H1 (cell line): ENCODE data around the gene PRRC2C. TPM values are rescaled to one million over a fixed set of nuclear protein-coding genes. Genes with fewer than 3 reads are reported as not detected.

ENCODE experiments used
- CTCF ChIA-PET: fragments of 300-600 bp; sonication (Branson Sonifier 250); formaldehyde crosslinking; loops from one replicate; lab custom pipeline; 2021; ENCODE audit not compliant: partially characterized antibody; lab: Charles Lee
- POLR2A ChIA-PET: fragments of 300-600 bp; sonication (Branson Sonifier 250); formaldehyde crosslinking; loops from one replicate; lab custom pipeline; 2021; ENCODE audit warnings: inconsistent platforms; ENCODE audit not compliant: partially characterized antibody; lab: Charles Lee
- DNase-seq, 2 experiments: peaks; one replicate each; pipeline versions ENCODE4 v3.0.0 to v3.0.0-alpha.2; 2010 to 2022; ENCODE audit warnings: low spot score in 2 of 2, low read depth in 1 of 2, mixed read lengths in 1 of 2
- FAIRE-seq: peaks from 2 replicates; lab custom pipeline; 2011; peaks lifted over from hg19 to GRCh38; lab: Jason Lieb, UNC
- H2AFZ ChIP-seq: 2 replicates; pipeline ENCODE4 v1.8.1; 2012; ENCODE audit warnings: low read length, inconsistent platforms
- H2AK5ac ChIP-seq: 2 replicates; pipeline ENCODE4 v1.6.1; 2013; ENCODE audit warnings: low read depth, low read length
- H2BK120ac ChIP-seq: replicated peaks from 2 replicates; pipeline ENCODE3; 2013; ENCODE audit warnings: low read depth, low read length, inconsistent platforms
- H2BK12ac ChIP-seq: 2 replicates; pipeline ENCODE4 v1.6.1; 2013; ENCODE audit warnings: low read depth, low read length
- H2BK15ac ChIP-seq: 2 replicates; pipeline ENCODE4 v1.6.1; 2013; ENCODE audit warnings: low read length
- H2BK20ac ChIP-seq: 2 replicates; pipeline ENCODE4 v1.6.1; 2013; ENCODE audit warnings: low read length
- H2BK5ac ChIP-seq: 2 replicates; pipeline ENCODE4 v1.6.1; 2013; ENCODE audit warnings: low read depth, low read length
- H3K14ac ChIP-seq: 2 replicates; pipeline ENCODE4 v1.6.1; 2013; ENCODE audit warnings: inconsistent platforms; ENCODE audit not compliant: insufficient read length
- H3K18ac ChIP-seq: 2 replicates; pipeline ENCODE4 v1.6.1; 2013; ENCODE audit warnings: low read length; ENCODE audit errors: extremely low read depth
- H3K23ac ChIP-seq: 2 replicates; pipeline ENCODE4 v1.6.1; 2013; ENCODE audit warnings: inconsistent platforms; ENCODE audit not compliant: insufficient read length
- H3K23me2 ChIP-seq: 2 replicates; pipeline ENCODE4 v1.6.1; 2013; ENCODE audit warnings: low read depth, low read length
- H3K27ac ChIP-seq: 2 replicates; pipeline ENCODE4 v1.6.1; 2011; ENCODE audit warnings: low read depth, low read length, inconsistent platforms
- H3K27me3 ChIP-seq, 4 experiments: replicated peaks in 1 of 4; 1 replicate in 1 of 4; 2 replicates in 3 of 4; pipeline versions ENCODE4 v1.6.1 to v1.8.1; 2011 to 2013; ENCODE audit warnings: low read length in 3 of 4, mild to moderate bottlenecking in 3 of 4, inconsistent platforms in 2 of 4, mixed read lengths in 2 of 4, moderate library complexity in 1 of 4; ENCODE audit not compliant: control insufficient read depth in 3 of 4, insufficient read depth in 3 of 4; ENCODE audit errors: extremely low read depth in 1 of 4
- H3K36me3 ChIP-seq, 4 experiments: 2 replicates each; pipeline versions ENCODE4 v1.6.1 to v1.8.1; 2011 to 2013; ENCODE audit warnings: mild to moderate bottlenecking in 4 of 4, low read length in 3 of 4, moderate library complexity in 2 of 4, control low read depth in 1 of 4, inconsistent platforms in 1 of 4; ENCODE audit not compliant: insufficient read depth in 4 of 4, control insufficient read depth in 2 of 4
- H3K4ac ChIP-seq: replicated peaks from 2 replicates; pipeline ENCODE3; 2013; ENCODE audit warnings: low read length, low read depth, mixed read lengths, inconsistent platforms; ENCODE audit not compliant: insufficient read length
- H3K4me1 ChIP-seq, 4 experiments: replicated peaks in 1 of 4; 1 replicate in 1 of 4; 2 replicates in 3 of 4; pipeline versions ENCODE4 v1.6.1 to v1.8.1; 2011 to 2013; ENCODE audit warnings: low read length in 3 of 4, inconsistent platforms in 2 of 4, mixed read lengths in 1 of 4; ENCODE audit not compliant: insufficient read depth in 4 of 4, control insufficient read depth in 3 of 4
- H3K4me2 ChIP-seq, 2 experiments: 2 replicates each; pipeline versions ENCODE4 v1.6.1 to v1.8.1; 2011 to 2013; ENCODE audit warnings: low read depth in 2 of 2, low read length in 2 of 2, control low read depth in 1 of 2, inconsistent platforms in 1 of 2, mild to moderate bottlenecking in 1 of 2; ENCODE audit not compliant: insufficient read depth in 1 of 2
- H3K4me3 ChIP-seq, 4 experiments: fragments of 200-600, 300-600 bp in 1 of 4; sonication (generic), shearing (Covaris generic), sonication (Bioruptor Twin) in 1 of 4; 2 replicates each; pipeline versions ENCODE4 v1.5.1 to v1.8.1; 2011 to 2016; ENCODE audit warnings: low read length in 4 of 4, low read depth in 3 of 4, control low read depth in 2 of 4, inconsistent platforms in 2 of 4, mild to moderate bottlenecking in 2 of 4, mixed read lengths in 1 of 4, moderate library complexity in 1 of 4; ENCODE audit not compliant: insufficient read depth in 2 of 4; ENCODE audit errors: extremely low read depth in 1 of 4
- H3K56ac ChIP-seq: replicated peaks from 2 replicates; pipeline ENCODE3; 2013; ENCODE audit warnings: low read depth, mild to moderate bottlenecking, mixed read lengths, low read length, inconsistent platforms; ENCODE audit not compliant: insufficient read length
- H3K79me1 ChIP-seq: 2 replicates; pipeline ENCODE4 v1.6.1; 2013; ENCODE audit warnings: low read depth, low read length, control low read depth
- H3K79me2 ChIP-seq, 2 experiments: 2 replicates each; pipeline versions ENCODE4 v1.6.1 to v1.8.1; 2012 to 2013; ENCODE audit warnings: low read length in 2 of 2, mild to moderate bottlenecking in 2 of 2, inconsistent platforms in 1 of 2; ENCODE audit not compliant: insufficient read depth in 2 of 2, control insufficient read depth in 1 of 2
- H3K9ac ChIP-seq, 4 experiments: replicated peaks in 1 of 4; 1 replicate in 1 of 4; 2 replicates in 3 of 4; pipeline versions ENCODE4 v1.6.1 to v1.8.1; 2011 to 2013; ENCODE audit warnings: low read depth in 3 of 4, low read length in 3 of 4, control low read depth in 2 of 4, mild to moderate bottlenecking in 2 of 4, moderate library complexity in 2 of 4, inconsistent platforms in 1 of 4; ENCODE audit errors: extremely low read depth in 1 of 4
- H3K9me3 ChIP-seq, 2 experiments: 2 replicates each; pipeline versions ENCODE4 v1.6.1 to v1.8.1; 2012 to 2013; ENCODE audit warnings: mild to moderate bottlenecking in 2 of 2, moderate library complexity in 2 of 2, control low read depth in 1 of 2, inconsistent platforms in 1 of 2, low read depth in 1 of 2, low read length in 1 of 2, mixed read lengths in 1 of 2; ENCODE audit not compliant: insufficient read depth in 2 of 2
- H4K20me1 ChIP-seq, 2 experiments: replicated peaks in 1 of 2; 2 replicates each; pipeline versions ENCODE3 to v1.8.1; 2011 to 2013; ENCODE audit warnings: inconsistent platforms in 2 of 2, low read length in 2 of 2, mild to moderate bottlenecking in 1 of 2; ENCODE audit not compliant: insufficient read depth in 2 of 2, control insufficient read depth in 1 of 2
- H4K5ac ChIP-seq: 2 replicates; pipeline ENCODE4 v1.6.1; 2013; ENCODE audit warnings: low read length, low read depth, mixed read lengths, inconsistent platforms; ENCODE audit not compliant: insufficient read length
- H4K8ac ChIP-seq: 2 replicates; pipeline ENCODE4 v1.8.0; 2013; ENCODE audit warnings: mild to moderate bottlenecking, moderate library complexity, low read length, inconsistent platforms; ENCODE audit not compliant: insufficient read depth; ENCODE audit errors: extremely low read depth
- H4K91ac ChIP-seq: replicated peaks from 2 replicates; pipeline ENCODE3; 2013; ENCODE audit warnings: low read length, mixed read lengths, inconsistent platforms; ENCODE audit not compliant: insufficient read length
- BRCA1 ChIP-seq: IDR thresholded peaks from 2 replicates; pipeline ENCODE4 v1.6.1; 2012; ENCODE audit warnings: low read depth, low read length, improper control_type of control experiment
- CTBP2 ChIP-seq: IDR thresholded peaks from 2 replicates; pipeline ENCODE4 v1.7.0; 2011; ENCODE audit warnings: borderline replicate concordance, mild to moderate bottlenecking, moderate library complexity, mixed read lengths, low read length; ENCODE audit not compliant: insufficient read depth, insufficient read length
- EP300 ChIP-seq, 2 experiments: IDR thresholded peaks; 1 replicate in 1 of 2; 2 replicates in 1 of 2; pipeline ENCODE4 v1.6.1; 2011 to 2012; ENCODE audit warnings: low read depth in 2 of 2, low read length in 2 of 2, mild to moderate bottlenecking in 2 of 2, borderline replicate concordance in 1 of 2, inconsistent platforms in 1 of 2, moderate library complexity in 1 of 2
- KDM4A ChIP-seq: IDR thresholded peaks from one replicate; pipeline ENCODE4 v1.7.1; 2012; ENCODE audit warnings: low read depth, mild to moderate bottlenecking, moderate library complexity, low read length, inconsistent platforms; ENCODE audit not compliant: severe bottlenecking
- NRF1 ChIP-seq: IDR thresholded peaks from 2 replicates; pipeline ENCODE4 v1.6.1; 2011; ENCODE audit warnings: mild to moderate bottlenecking, low read depth, low read length, improper control_type of control experiment
- RFX5 ChIP-seq: IDR thresholded peaks from 2 replicates; pipeline ENCODE4 v1.6.1; 2011; ENCODE audit warnings: low read depth, low read length, improper control_type of control experiment, borderline replicate concordance
- SAP30 ChIP-seq: fragments of 300-600 bp; sonication (generic); IDR thresholded peaks from 2 replicates; pipeline ENCODE4 v1.7.1; 2012; ENCODE audit warnings: low read length, moderate library complexity, mild to moderate bottlenecking, inconsistent platforms; ENCODE audit not compliant: insufficient read depth, insufficient replicate concordance
- SP2 ChIP-seq: IDR thresholded peaks from 2 replicates; pipeline ENCODE4 v1.6.1; 2012; ENCODE audit warnings: mild to moderate bottlenecking, low read length, inconsistent platforms
- SP4 ChIP-seq: IDR thresholded peaks from 2 replicates; pipeline ENCODE4 v1.6.1; 2012; ENCODE audit warnings: low read length, inconsistent platforms
- SUZ12 ChIP-seq: fragments of 200-600 bp; sonication (generic); IDR thresholded peaks from 2 replicates; pipeline ENCODE4 v1.6.1; 2012; ENCODE audit warnings: mild to moderate bottlenecking, inconsistent platforms, low read length, moderate library complexity, mixed read lengths
- TEAD4 ChIP-seq: IDR thresholded peaks from 2 replicates; pipeline ENCODE4 v1.6.1; 2012; ENCODE audit warnings: low read depth, low read length, inconsistent platforms, mixed read lengths
- YY1 ChIP-seq: IDR thresholded peaks from 2 replicates; pipeline ENCODE4 v1.6.1; 2011; ENCODE audit warnings: low read depth, mild to moderate bottlenecking, low read length
- WGBS, 2 experiments: shearing (Covaris generic) in 1 of 2; methylation state at CpG; one replicate each; pipeline versions ENCODE4 v1.1.6 to v1.1.7; 2013 to 2015; ENCODE audit warnings: low lambda C conversion rate in 2 of 2, mixed read lengths in 2 of 2, inconsistent platforms in 1 of 2, low coverage in 1 of 2, missing lambda C conversion rate in 1 of 2; ENCODE audit not compliant: insufficient replicate concordance in 2 of 2, insufficient coverage in 1 of 2, insufficient read length in 1 of 2; ENCODE audit errors: extremely low coverage in 1 of 2, missing lambda C conversion rate in 1 of 2; 5-methylcytosine and 5-hydroxymethylcytosine counted together
- polyA plus RNA-seq, 7 experiments: library from polyadenylated mRNA; depleted of rRNA in 3 of 7; stranded (reverse) in 5 of 7; unstranded in 2 of 7; fragments of >200 nt in 5 of 7; fragments of 200-250 nt in 2 of 7; gene quantifications; 1 replicate in 5 of 7; 2 replicates in 1 of 7; 4 replicates in 1 of 7; pipeline versions ENCODE4 v1.2.1 to v1.2.3, GENCODE V29; 2011 to 2013; ENCODE audit warnings: missing spikeins in 2 of 7, mixed read lengths in 2 of 7
- total RNA-seq: library from RNA; stranded (reverse); fragmentation: NEBNext Ultra II Directional; extraction: Animal tissue kit (Norgen Biotek cat#: 25700); gene quantifications from 2 replicates; pipeline ENCODE4 v1.2.1, GENCODE V29; 2021
- TF ChIP-seq, protein P1 (sequence below): IDR thresholded peaks from 2 replicates; pipeline ENCODE4 v1.6.1; 2011; ENCODE audit warnings: low read length, improper control_type of control experiment

Gene PRRC2C
- total and polyA plus RNA-seq, 2 of the 8 experiments (the other 6 are each of a cell fraction or from before 2014, with no cell fraction given) = 125 to 264 TPM

- Histone ChIP-seq H3K18ac (no peak overlapping the region), H3K4me3 (no peak overlapping the region), H3K79me1 (no peaks in the 10 kb centered on the region), H3K27me3 (no peaks in the 10 kb centered on the region), H2BK15ac (no peak overlapping the region), H2BK20ac (no peak overlapping the region), H4K5ac (no peak overlapping the region), H3K14ac (no peak overlapping the region), H4K20me1 (no peaks in the 10 kb centered on the region), H3K4me1 (no peaks in the 10 kb centered on the region), H3K23ac (no peak overlapping the region), H3K23me2 (no peaks in the 10 kb centered on the region), H3K4ac (no peak overlapping the region), H2BK5ac (no peak overlapping the region), H3K79me2 (no peaks in the 10 kb centered on the region), H4K91ac (no peak overlapping the region), H3K9me3 (no peaks in the 10 kb centered on the region), H3K36me3 (peaks cover 0 to 15% (median 8%) of the 10 kb centered on the region in 4 experiments; a peak in 6 of 8 replicates), H3K56ac (no peak overlapping the region), H2BK120ac (no peak overlapping the region), H3K4me2 (no peak overlapping the region), H2BK12ac (no peak overlapping the region), H2AFZ (no peak overlapping the region), H3K9ac (no peak overlapping the region), H3K27ac (no peak overlapping the region), H4K8ac (no peak overlapping the region), H2AK5ac (no peak overlapping the region)
- whole genome bisulfite sequencing, 2 experiments = 84% methylated on average over 1 of the region's 1 CpG; no CpG with 5 or more reads in 1 of the 2 experiments
- ChIA-PET CTCF (interaction anchor here (0.5 to 1.9 kb wide), 5 partner anchors 12 to 167 kb away, joined by 3 to 6 read pairs (median 3); no protein-coding TSS in a partner anchor), POLR2A (interaction anchor here (1.2 to 3.3 kb wide), 3 partner anchors 12 to 112 kb away, joined by 3 to 10 read pairs (median 5); partner anchors contain the start of gene PRRC2C)
- FAIRE-seq (no peak), DNase-seq (no peak)
- TF ChIP-seq SUZ12 (no peak), CTBP2 (no peak), EP300 (IDR thresholded peaks at IDR 0.05; ENCODE audit: borderline replicate concordance in 1 of 2, low read depth in 2 of 2, low read length in 2 of 2) (no peak), RFX5 (no peak), YY1 (no peak), NRF1 (no peak), KDM4A (no peak), SAP30 (no peak), SP2 (no peak), BRCA1 (no peak), SP4 (no peak), TEAD4 (no peak)
- TF ChIP-seq, protein P1, sequence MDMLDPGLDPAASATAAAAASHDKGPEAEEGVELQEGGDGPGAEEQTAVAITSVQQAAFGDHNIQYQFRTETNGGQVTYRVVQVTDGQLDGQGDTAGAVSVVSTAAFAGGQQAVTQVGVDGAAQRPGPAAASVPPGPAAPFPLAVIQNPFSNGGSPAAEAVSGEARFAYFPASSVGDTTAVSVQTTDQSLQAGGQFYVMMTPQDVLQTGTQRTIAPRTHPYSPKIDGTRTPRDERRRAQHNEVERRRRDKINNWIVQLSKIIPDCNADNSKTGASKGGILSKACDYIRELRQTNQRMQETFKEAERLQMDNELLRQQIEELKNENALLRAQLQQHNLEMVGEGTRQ = no peak
Measured at GRCh38 chr1:171597203-171597602, 111.9 kb downstream of the PRRC2C start.
